ENCODE results near the gene MATN4.

Gene MATN4

GRCh38 chr20:45340236-45340847 is 32.2 kb upstream of the MATN4 start:
- no peak overlapping the region for H3K4me3 ChIP-seq (ENCODE audit: low read depth, low read length)
- TF ChIP-seq, protein P1, sequence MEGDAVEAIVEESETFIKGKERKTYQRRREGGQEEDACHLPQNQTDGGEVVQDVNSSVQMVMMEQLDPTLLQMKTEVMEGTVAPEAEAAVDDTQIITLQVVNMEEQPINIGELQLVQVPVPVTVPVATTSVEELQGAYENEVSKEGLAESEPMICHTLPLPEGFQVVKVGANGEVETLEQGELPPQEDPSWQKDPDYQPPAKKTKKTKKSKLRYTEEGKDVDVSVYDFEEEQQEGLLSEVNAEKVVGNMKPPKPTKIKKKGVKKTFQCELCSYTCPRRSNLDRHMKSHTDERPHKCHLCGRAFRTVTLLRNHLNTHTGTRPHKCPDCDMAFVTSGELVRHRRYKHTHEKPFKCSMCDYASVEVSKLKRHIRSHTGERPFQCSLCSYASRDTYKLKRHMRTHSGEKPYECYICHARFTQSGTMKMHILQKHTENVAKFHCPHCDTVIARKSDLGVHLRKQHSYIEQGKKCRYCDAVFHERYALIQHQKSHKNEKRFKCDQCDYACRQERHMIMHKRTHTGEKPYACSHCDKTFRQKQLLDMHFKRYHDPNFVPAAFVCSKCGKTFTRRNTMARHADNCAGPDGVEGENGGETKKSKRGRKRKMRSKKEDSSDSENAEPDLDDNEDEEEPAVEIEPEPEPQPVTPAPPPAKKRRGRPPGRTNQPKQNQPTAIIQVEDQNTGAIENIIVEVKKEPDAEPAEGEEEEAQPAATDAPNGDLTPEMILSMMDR (IDR thresholded peaks at IDR 0.05; ENCODE audit: low read depth, low read length), result no peak

DNA sequence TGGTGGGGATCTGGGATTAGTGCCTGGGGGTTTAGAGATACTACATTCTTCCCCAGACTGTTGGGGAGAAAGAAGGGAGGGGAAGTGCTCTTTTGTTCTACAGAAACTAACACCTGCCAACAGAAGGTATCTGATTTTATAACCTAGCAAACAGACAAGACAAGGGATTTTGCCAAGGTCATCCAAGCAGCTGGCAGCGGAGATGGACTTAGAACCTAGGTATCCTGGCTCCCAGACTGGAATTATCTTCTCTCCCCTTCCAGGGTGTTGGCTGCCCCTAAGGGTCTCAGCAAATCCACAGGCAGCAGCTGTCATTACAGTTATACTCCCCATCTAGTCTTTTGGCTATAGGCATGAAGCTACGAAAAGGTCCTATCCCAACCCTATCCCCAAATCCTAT is 31.7 kb upstream of the MATN4 start:
- TF ChIP-seq, protein P1 (IDR thresholded peaks at IDR 0.05; ENCODE audit: low read depth, low read length), result no peak
- H3K4me3 ChIP-seq (ENCODE audit: low read depth, low read length), result no peak overlapping the region

DNA sequence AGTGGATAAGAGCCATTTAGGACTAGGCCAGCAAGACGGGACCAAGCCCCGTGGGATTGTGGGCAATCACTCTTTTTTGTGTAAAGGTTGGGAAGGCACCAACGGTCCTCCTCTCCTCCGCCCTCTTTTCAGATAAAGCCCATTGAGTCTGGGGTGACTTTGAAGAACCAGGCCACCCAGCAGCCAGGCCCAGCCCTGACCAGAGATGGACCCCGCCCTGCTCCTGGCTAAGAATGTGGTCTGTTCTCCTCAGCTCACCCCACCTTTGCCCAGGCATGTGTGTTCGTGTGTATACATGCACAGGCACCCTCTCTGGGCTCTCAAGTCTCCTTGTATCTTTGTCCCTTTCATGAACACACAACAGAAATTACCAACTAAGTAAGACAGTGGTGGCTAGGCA is 31.0 kb upstream of the MATN4 start:
- TF ChIP-seq, protein P1 (IDR thresholded peaks at IDR 0.05; ENCODE audit: low read depth, low read length), result no peak
- no peak overlapping the region for H3K4me3 ChIP-seq (ENCODE audit: low read depth, low read length)

- peak overlapping the region; percentile 16; the same call in 1 of the 2 replicates for H3K4me3 ChIP-seq (ENCODE audit: low read depth, low read length)
- TF ChIP-seq, protein P1 (IDR thresholded peaks at IDR 0.05; ENCODE audit: low read depth, low read length), result no peak
Observed at GRCh38 chr20:45338121-45339030, 30.3 kb upstream of the MATN4 start.

DNA sequence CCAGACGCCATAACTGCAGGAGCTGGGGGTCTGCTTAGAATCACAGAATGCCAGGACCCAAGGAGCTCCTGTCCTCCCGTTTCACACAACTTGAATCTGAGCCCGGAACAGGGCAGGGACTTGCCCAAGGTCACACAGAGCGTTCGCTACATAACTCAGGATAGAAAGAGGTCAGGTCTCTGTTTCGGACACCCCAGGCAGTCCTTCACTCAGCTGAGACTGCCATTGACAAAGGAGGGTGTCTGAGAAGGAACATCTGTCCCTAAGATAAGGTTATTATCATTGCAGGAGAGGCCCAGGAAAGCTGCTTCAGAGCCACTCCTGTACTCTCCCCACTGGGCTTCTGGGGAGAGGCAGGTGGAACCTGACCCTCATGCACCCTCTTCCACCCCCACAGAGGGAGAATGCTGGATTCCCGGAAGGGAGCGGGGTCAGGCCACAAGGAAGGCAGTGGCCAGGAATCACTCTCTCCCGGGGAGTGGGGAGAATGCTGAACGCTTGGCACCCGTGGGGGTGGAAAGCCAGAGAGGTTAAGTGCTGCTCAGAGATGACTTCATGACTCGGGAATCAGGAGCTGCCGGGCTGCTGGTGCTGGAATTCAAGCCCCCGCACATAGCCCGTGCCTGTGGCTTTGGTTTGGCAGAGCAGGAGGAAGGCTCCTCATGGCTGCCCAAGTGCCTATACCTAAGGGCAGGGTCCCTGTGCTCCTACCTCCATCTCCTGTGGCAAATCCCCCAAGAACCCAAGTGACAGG is 29.4 kb upstream of the MATN4 start:
- TF ChIP-seq, protein P1 (IDR thresholded peaks at IDR 0.05; ENCODE audit: low read depth, low read length), result no peak
- no peak overlapping the region; the same call in 1 of the 2 replicates for H3K4me3 ChIP-seq (ENCODE audit: low read depth, low read length)

- TF ChIP-seq, protein P1 (IDR thresholded peaks at IDR 0.05; ENCODE audit: low read depth, low read length), result no peak
- no peak overlapping the region for H3K4me3 ChIP-seq (ENCODE audit: low read depth, low read length)
Observed at GRCh38 chr20:45336530-45337366, 28.6 kb upstream of the MATN4 start.

Data from WI38 (cell line).